Measurements from ENCODE around the gene GLI1. TPM values are rescaled to one million over a fixed set of nuclear protein-coding genes. Genes with fewer than 3 reads are reported as not detected.

GLI1 gene
- total RNA-seq, 1 experiment from 2014 or later, result 6.4 TPM

DNA sequence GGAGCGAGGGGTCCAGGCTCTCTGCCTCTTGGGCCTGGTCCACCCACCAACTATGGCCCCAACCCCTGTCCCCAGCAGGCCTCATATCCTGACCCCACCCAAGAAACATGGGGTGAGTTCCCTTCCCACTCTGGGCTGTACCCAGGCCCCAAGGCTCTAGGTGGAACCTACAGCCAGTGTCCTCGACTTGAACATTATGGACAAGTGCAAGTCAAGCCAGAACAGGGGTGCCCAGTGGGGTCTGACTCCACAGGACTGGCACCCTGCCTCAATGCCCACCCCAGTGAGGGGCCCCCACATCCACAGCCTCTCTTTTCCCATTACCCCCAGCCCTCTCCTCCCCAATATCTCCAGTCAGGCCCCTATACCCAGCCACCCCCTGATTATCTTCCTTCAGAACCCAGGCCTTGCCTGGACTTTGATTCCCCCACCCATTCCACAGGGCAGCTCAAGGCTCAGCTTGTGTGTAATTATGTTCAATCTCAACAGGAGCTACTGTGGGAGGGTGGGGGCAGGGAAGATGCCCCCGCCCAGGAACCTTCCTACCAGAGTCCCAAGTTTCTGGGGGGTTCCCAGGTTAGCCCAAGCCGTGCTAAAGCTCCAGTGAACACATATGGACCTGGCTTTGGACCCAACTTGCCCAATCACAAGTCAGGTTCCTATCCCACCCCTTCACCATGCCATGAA is 11.5 kb downstream of the GLI1 start:
- H2AFZ ChIP-seq (ENCODE audit: low read depth, low read length, poor library complexity, severe bottlenecking), result no peak overlapping the region
- H3K4me1 ChIP-seq (ENCODE audit: control insufficient read depth in 1 of 2, insufficient read depth in 2 of 2, low read length in 2 of 2), result no peaks in the 10 kb centered on the region
- H3K4me2 ChIP-seq (ENCODE audit: low read length), result no peak overlapping the region
- TF ChIP-seq RAD21 (IDR thresholded peaks at IDR 0.05; ENCODE audit: low read depth), result no peak
- TF ChIP-seq ZNF274 (IDR thresholded peaks at IDR 0.05; ENCODE audit: low read depth, low read length), result no peak
- no peak for TF ChIP-seq TCF7L2 (IDR thresholded peaks at IDR 0.05; ENCODE audit: borderline replicate concordance, extremely low read depth, insufficient read depth, insufficient read length)
- no peak for TF ChIP-seq EZH2 (IDR thresholded peaks at IDR 0.05)
- TF ChIP-seq POLR2A (IDR thresholded peaks at IDR 0.05; ENCODE audit: borderline replicate concordance, extremely low read depth, insufficient read depth, insufficient read length), result no peak
- TF ChIP-seq, protein P1, sequence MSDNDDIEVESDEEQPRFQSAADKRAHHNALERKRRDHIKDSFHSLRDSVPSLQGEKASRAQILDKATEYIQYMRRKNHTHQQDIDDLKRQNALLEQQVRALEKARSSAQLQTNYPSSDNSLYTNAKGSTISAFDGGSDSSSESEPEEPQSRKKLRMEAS (IDR thresholded peaks at IDR 0.05), result no peak
- BruUV-seq (replicated peaks), result no TSS peak
- peaks cover 38% of the 10 kb centered on the region for H3K27me3 ChIP-seq (ENCODE audit: insufficient read depth, low read length)
- H3K4me3 ChIP-seq (replicated peaks in 1 of 2; ENCODE audit: low read depth in 1 of 2, low read length in 2 of 2), result no peak overlapping the region
- H3K27ac ChIP-seq (ENCODE audit: low read depth, low read length), result no peak overlapping the region
- H3K9me3 ChIP-seq (ENCODE audit: control insufficient read depth in 1 of 2, insufficient read depth in 1 of 2, low read depth in 1 of 2, low read length in 2 of 2), result no peaks in the 10 kb centered on the region
- no peaks in the 10 kb centered on the region for H3K36me3 ChIP-seq (ENCODE audit: control insufficient read depth in 1 of 2, insufficient read depth in 2 of 2, low read length in 2 of 2)
- RAD21 ChIA-PET (ENCODE audit: low non-redundant PET in 1 of 2, low total read pairs in 2 of 2, uncharacterized antibody in 2 of 2, unreplicated experiment in 2 of 2), result no interaction called here
- H3K9me2 ChIP-seq (ENCODE audit: insufficient read depth), result no peaks in the 10 kb centered on the region
- CTCF ChIA-PET, result interaction anchor here (0.7 kb wide), 1 partner anchor 8 kb away, joined by 3 read pairs; no protein-coding TSS in a partner anchor
- H3K9ac ChIP-seq (ENCODE audit: low read length), result no peak overlapping the region
- ATAC-seq (no peak), DNase-seq (ENCODE audit: low read depth, low spot score) (no peak)
- intact Hi-C loops (cut with micrococcal nuclease), result no loop called here
- POLR2A ChIA-PET, result no interaction called here
- no peaks in the 10 kb centered on the region for H4K20me1 ChIP-seq (ENCODE audit: insufficient read depth)
- H3K79me2 ChIP-seq (ENCODE audit: insufficient read depth, low read length), result no peaks in the 10 kb centered on the region

DNA sequence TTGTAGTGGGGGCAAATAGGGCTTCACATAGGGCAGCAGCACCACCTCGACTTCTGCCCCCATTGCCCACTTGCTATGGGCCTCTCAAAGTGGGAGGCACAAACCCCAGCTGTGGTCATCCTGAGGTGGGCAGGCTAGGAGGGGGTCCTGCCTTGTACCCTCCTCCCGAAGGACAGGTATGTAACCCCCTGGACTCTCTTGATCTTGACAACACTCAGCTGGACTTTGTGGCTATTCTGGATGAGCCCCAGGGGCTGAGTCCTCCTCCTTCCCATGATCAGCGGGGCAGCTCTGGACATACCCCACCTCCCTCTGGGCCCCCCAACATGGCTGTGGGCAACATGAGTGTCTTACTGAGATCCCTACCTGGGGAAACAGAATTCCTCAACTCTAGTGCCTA is 12.1 kb downstream of the GLI1 start:
- Histone ChIP-seq H3K79me2 (ENCODE audit: insufficient read depth, low read length) (no peaks in the 10 kb centered on the region), H3K4me2 (ENCODE audit: low read length) (no peak overlapping the region), H3K36me3 (ENCODE audit: control insufficient read depth in 1 of 2, insufficient read depth in 2 of 2, low read length in 2 of 2) (no peaks in the 10 kb centered on the region), H3K4me1 (ENCODE audit: control insufficient read depth in 1 of 2, insufficient read depth in 2 of 2, low read length in 2 of 2) (no peaks in the 10 kb centered on the region), H3K27ac (ENCODE audit: low read depth, low read length) (no peak overlapping the region), H3K27me3 (ENCODE audit: insufficient read depth, low read length) (peaks cover 38% of the 10 kb centered on the region), H3K9ac (ENCODE audit: low read length) (no peak overlapping the region), H3K4me3 (replicated peaks in 1 of 2; ENCODE audit: low read depth in 1 of 2, low read length in 2 of 2) (no peak overlapping the region), H2AFZ (ENCODE audit: low read depth, low read length, poor library complexity, severe bottlenecking) (no peak overlapping the region), H3K9me3 (ENCODE audit: control insufficient read depth in 1 of 2, insufficient read depth in 1 of 2, low read depth in 1 of 2, low read length in 2 of 2) (no peaks in the 10 kb centered on the region), H3K9me2 (ENCODE audit: insufficient read depth) (no peaks in the 10 kb centered on the region), H4K20me1 (ENCODE audit: insufficient read depth) (no peaks in the 10 kb centered on the region)
- ChIA-PET POLR2A (no interaction called here), RAD21 (ENCODE audit: low non-redundant PET in 1 of 2, low total read pairs in 2 of 2, uncharacterized antibody in 2 of 2, unreplicated experiment in 2 of 2) (no interaction called here), CTCF (interaction anchor here (0.7 kb wide), 1 partner anchor 8 kb away, joined by 3 read pairs; no protein-coding TSS in a partner anchor)
- ATAC-seq (no peak), DNase-seq (ENCODE audit: low read depth, low spot score) (no peak)
- intact Hi-C loops (cut with micrococcal nuclease), result no loop called here
- no TSS peak for BruUV-seq (replicated peaks)
- TF ChIP-seq CEBPB (IDR thresholded peaks at IDR 0.05; ENCODE audit: low read depth) (no peak), EZH2phosphoT487 (IDR thresholded peaks at IDR 0.05; ENCODE audit: borderline replicate concordance) (no peak), SRF (IDR thresholded peaks at IDR 0.05; ENCODE audit: low read depth) (no peak), YY1 (IDR thresholded peaks at IDR 0.05; ENCODE audit: extremely low read depth, insufficient replicate concordance, low read depth, low read length) (no peak), ELF1 (IDR thresholded peaks at IDR 0.05; ENCODE audit: borderline replicate concordance, low read depth) (no peak), ZNF274 (IDR thresholded peaks at IDR 0.05; ENCODE audit: low read depth, low read length) (no peak), FOSL1 (IDR thresholded peaks at IDR 0.05; ENCODE audit: low read depth) (no peak)
- TF ChIP-seq, protein P2, sequence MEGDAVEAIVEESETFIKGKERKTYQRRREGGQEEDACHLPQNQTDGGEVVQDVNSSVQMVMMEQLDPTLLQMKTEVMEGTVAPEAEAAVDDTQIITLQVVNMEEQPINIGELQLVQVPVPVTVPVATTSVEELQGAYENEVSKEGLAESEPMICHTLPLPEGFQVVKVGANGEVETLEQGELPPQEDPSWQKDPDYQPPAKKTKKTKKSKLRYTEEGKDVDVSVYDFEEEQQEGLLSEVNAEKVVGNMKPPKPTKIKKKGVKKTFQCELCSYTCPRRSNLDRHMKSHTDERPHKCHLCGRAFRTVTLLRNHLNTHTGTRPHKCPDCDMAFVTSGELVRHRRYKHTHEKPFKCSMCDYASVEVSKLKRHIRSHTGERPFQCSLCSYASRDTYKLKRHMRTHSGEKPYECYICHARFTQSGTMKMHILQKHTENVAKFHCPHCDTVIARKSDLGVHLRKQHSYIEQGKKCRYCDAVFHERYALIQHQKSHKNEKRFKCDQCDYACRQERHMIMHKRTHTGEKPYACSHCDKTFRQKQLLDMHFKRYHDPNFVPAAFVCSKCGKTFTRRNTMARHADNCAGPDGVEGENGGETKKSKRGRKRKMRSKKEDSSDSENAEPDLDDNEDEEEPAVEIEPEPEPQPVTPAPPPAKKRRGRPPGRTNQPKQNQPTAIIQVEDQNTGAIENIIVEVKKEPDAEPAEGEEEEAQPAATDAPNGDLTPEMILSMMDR (IDR thresholded peaks at IDR 0.05 in 2 of 3, conservative IDR thresholded peaks at IDR 0.05 in 1 of 3; ENCODE audit: borderline replicate concordance in 1 of 3, insufficient read depth in 1 of 3, low read depth in 2 of 3, low read length in 2 of 3), result no peak
- TF ChIP-seq, protein P1 (IDR thresholded peaks at IDR 0.05), result no peak
- TF ChIP-seq, protein P3, sequence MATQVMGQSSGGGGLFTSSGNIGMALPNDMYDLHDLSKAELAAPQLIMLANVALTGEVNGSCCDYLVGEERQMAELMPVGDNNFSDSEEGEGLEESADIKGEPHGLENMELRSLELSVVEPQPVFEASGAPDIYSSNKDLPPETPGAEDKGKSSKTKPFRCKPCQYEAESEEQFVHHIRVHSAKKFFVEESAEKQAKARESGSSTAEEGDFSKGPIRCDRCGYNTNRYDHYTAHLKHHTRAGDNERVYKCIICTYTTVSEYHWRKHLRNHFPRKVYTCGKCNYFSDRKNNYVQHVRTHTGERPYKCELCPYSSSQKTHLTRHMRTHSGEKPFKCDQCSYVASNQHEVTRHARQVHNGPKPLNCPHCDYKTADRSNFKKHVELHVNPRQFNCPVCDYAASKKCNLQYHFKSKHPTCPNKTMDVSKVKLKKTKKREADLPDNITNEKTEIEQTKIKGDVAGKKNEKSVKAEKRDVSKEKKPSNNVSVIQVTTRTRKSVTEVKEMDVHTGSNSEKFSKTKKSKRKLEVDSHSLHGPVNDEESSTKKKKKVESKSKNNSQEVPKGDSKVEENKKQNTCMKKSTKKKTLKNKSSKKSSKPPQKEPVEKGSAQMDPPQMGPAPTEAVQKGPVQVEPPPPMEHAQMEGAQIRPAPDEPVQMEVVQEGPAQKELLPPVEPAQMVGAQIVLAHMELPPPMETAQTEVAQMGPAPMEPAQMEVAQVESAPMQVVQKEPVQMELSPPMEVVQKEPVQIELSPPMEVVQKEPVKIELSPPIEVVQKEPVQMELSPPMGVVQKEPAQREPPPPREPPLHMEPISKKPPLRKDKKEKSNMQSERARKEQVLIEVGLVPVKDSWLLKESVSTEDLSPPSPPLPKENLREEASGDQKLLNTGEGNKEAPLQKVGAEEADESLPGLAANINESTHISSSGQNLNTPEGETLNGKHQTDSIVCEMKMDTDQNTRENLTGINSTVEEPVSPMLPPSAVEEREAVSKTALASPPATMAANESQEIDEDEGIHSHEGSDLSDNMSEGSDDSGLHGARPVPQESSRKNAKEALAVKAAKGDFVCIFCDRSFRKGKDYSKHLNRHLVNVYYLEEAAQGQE (IDR thresholded peaks at IDR 0.05; ENCODE audit: low read depth), result no peak

Data from HCT116 (cell line).